Progenitor cell of endocrine pancreas (in vitro differentiated cells): ENCODE measurements around the gene ALPL. TPM values are rescaled to one million over a fixed set of nuclear protein-coding genes. Genes with fewer than 3 reads are reported as not detected.

Experiments
- DNase-seq: peaks from one replicate; pipeline ENCODE4 v3.0.0; 2021; ENCODE audit warnings: low spot score; ENCODE audit not compliant: unreplicated experiment
- H3K27ac Mint-ChIP-seq: 2 replicates; pipeline ENCODE4 v1.8.0; 2021; ENCODE audit warnings: mild to moderate bottlenecking, moderate library complexity, mixed read lengths
- H3K27me3 Mint-ChIP-seq: 2 replicates; pipeline ENCODE4 v1.8.0; 2021; ENCODE audit warnings: mixed read lengths
- H3K36me3 Mint-ChIP-seq: 2 replicates; pipeline ENCODE4 v1.8.0; 2022; ENCODE audit warnings: mixed read lengths; ENCODE audit not compliant: insufficient read depth
- H3K4me1 Mint-ChIP-seq: 2 replicates; pipeline ENCODE4 v1.8.0; 2021; ENCODE audit warnings: low read depth, mixed read lengths
- H3K4me3 Mint-ChIP-seq: 2 replicates; pipeline ENCODE4 v1.8.0; 2021; ENCODE audit warnings: low read depth, mild to moderate bottlenecking, moderate library complexity, mixed read lengths
- H3K9me3 Mint-ChIP-seq: 2 replicates; pipeline ENCODE4 v1.8.0; 2021; ENCODE audit warnings: low read depth, mixed read lengths
- CTCF ChIP-seq: fragments of 200-600 bp; sonication (generic); IDR thresholded peaks from one replicate; pipeline ENCODE4 v1.5.0; 2021; ENCODE audit warnings: antibody characterized with exemption, mild to moderate bottlenecking; ENCODE audit not compliant: unreplicated experiment
- total RNA-seq: library from RNA; stranded (reverse); gene quantifications from 2 replicates; pipeline ENCODE4 v1.2.1, GENCODE V29; 2021

The ALPL gene
- total RNA-seq, 1 donor from 2014 or later = 18.8 TPM

DNA sequence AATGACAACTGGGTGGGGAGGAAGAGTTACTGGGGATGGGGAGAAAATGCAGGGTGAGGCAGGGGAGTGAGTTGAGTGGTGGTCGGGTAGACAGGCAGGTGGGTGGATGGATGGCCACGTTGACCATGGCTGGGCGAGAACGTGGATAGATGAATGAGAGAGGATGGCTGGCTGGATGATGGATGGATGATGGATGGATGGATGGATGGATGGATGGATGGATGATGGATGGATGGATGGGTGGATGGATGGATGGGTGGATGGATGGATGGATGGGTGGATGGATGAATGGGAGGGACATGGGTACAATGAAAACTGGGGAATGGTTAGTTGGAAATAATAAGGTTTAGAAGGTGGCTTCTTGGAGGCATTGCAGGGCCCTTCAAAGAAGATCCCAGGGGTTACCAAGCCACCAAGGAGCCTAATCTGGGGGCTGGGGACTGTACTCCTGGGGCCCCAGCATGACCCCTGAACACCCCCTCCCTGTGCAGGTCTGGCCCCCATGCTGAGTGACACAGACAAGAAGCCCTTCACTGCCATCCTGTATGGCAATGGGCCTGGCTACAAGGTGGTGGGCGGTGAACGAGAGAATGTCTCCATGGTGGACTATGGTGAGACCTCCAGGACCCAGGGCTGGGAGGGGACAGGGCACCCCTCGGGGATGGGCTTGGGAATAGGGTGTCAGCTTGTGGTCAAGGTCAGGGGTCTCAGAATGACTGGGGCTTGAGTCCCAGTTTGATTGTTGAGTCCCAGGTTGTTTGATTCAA, 67.0 kb downstream of the ALPL start:
- Mint-ChIP-seq H3K4me1 (no peaks in the 10 kb centered on the region), H3K36me3 (no peaks in the 10 kb centered on the region), H3K9me3 (no peaks in the 10 kb centered on the region), H3K27ac (no peak overlapping the region), H3K4me3 (no peak overlapping the region), H3K27me3 (peaks cover 6% of the 10 kb centered on the region)
- TF ChIP-seq CTCF = no peak
- DNase-seq = no peak

DNA sequence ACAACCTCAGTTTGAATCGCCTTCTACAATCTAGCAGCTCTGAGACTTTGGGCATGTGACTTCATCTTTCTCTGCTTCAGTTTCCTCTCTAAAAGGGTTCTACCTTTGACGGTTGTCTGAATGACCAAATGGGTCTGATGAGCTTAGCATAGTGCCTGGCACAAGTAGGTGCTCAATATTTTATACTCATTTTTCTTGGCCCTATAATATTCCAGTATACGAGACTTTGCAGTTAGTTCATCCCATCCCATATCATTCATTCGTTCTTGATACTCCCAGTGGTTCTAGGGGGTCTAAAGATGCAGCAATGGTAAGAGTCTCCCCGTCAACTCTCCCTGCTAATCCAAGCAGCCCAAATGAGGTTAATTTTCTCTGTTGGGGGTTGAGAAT, 67.6 kb downstream of the ALPL start:
- no peak for DNase-seq
- Mint-ChIP-seq H3K36me3 (no peaks in the 10 kb centered on the region), H3K4me3 (no peak overlapping the region), H3K27ac (no peak overlapping the region), H3K4me1 (no peaks in the 10 kb centered on the region), H3K27me3 (peaks cover 6% of the 10 kb centered on the region), H3K9me3 (no peaks in the 10 kb centered on the region)
- no peak for TF ChIP-seq CTCF

DNA sequence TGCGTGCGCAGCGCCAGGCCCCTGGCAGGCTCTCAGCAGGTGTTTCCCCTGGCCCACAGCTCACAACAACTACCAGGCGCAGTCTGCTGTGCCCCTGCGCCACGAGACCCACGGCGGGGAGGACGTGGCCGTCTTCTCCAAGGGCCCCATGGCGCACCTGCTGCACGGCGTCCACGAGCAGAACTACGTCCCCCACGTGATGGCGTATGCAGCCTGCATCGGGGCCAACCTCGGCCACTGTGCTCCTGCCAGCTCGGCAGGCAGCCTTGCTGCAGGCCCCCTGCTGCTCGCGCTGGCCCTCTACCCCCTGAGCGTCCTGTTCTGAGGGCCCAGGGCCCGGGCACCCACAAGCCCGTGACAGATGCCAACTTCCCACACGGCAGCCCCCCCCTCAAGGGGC, 68.1 kb downstream of the ALPL start:
- H3K9me3 Mint-ChIP-seq = no peaks in the 10 kb centered on the region
- no peak overlapping the region for H3K27ac Mint-ChIP-seq
- no peak for DNase-seq
- H3K36me3 Mint-ChIP-seq = no peaks in the 10 kb centered on the region
- no peak overlapping the region for H3K4me3 Mint-ChIP-seq
- peaks cover 6% of the 10 kb centered on the region for H3K27me3 Mint-ChIP-seq
- TF ChIP-seq CTCF = no peak
- no peaks in the 10 kb centered on the region for H3K4me1 Mint-ChIP-seq

- peaks cover 10% of the 10 kb centered on the region for H3K27me3 Mint-ChIP-seq
- no peak for DNase-seq
- H3K4me1 Mint-ChIP-seq = no peaks in the 10 kb centered on the region
- no peaks in the 10 kb centered on the region for H3K9me3 Mint-ChIP-seq
- H3K4me3 Mint-ChIP-seq = no peak overlapping the region
- H3K27ac Mint-ChIP-seq = no peak overlapping the region
- H3K36me3 Mint-ChIP-seq = no peaks in the 10 kb centered on the region
- no peak for TF ChIP-seq CTCF
These were observed 68.7 kb downstream of the ALPL start for GRCh38 chr1:21577933-21578332.

- H3K4me1 Mint-ChIP-seq = no peaks in the 10 kb centered on the region
- no peaks in the 10 kb centered on the region for H3K36me3 Mint-ChIP-seq
- DNase-seq = no peak
- peaks cover 14% of the 10 kb centered on the region for H3K27me3 Mint-ChIP-seq
- TF ChIP-seq CTCF = no peak
- H3K4me3 Mint-ChIP-seq = no peak overlapping the region
- H3K9me3 Mint-ChIP-seq = no peaks in the 10 kb centered on the region
- peak overlapping the region; percentile 24 for H3K27ac Mint-ChIP-seq
These were observed 70.6 kb downstream of the ALPL start for GRCh38 chr1:21579791-21580190.
